Hippocampal formation (tissue), 2 donors: ENCODE data around the gene RUNX1.

ENCODE experiments used
- DNase-seq, 2 donors: peaks; one replicate each; lab custom pipeline; 2025; lab: John Stamatoyannopoulos, UW

Gene RUNX1

DNA sequence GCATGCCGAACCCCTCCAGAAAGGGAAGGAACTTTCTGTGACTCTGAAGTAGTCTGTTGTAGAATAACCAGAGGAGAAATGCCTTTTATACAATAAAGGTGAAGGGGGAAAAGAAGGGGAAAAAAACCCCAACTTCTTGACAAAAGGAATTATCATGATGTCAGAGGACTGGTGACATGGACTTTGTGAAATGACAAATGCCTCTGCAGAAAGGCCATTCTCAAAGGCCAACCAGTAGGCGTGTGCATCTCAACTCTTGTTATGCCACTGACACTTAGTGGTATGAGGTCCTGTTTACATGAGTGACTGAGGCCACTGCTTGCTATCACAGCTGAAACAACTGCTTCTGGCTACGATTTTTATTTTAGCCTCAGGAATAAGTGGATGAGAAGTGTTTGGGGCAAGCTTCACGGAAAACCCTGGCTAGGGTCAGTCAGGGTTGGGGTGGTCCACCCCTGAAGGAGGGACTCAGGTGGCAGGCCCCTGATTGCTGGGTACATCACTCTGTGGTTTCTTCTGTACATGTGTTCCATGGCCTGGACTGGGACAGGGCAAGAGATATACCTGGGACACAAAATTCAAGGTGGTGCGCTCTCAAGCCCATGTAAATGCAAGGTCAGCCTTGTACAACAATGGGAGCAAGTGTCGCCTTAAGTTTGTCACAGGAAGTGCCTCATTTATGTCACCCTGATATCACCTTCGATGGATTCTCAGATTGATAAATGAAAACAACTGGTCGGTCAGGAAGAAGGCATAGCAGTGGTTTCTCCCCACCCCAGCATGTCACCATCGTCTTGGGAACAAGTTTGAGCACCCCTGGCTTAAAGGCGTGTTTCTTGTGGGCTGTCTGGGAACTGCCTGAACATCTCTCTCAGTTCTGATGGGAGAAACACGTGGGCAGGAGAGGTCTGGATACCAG lies 12.4 kb downstream of the RUNX1 start:
- no peak for DNase-seq

DNA sequence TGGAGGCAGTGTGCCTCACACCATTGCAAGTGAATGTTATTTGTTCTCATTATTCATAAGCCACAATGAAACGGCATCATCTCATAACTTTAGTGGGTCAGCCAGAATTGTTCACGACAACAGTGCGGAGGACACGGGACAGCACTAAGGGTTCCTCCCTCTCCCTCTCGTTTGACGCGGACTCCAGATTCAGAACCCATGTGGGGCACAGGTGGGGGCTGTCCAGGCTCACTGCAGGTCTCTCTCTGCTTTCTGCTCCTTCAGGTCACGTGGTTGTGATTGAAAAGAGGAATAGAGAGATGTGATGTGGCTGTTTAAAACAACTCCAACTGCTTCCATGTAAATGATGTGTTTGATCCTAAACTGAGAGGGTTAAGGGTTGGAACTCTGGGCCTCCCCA lies 13.5 kb downstream of the RUNX1 start:
- no peak for DNase-seq

- DNase-seq, result no peak
Measured at GRCh38 chr21:35035116-35035515, 14.0 kb downstream of the RUNX1 start.

DNA sequence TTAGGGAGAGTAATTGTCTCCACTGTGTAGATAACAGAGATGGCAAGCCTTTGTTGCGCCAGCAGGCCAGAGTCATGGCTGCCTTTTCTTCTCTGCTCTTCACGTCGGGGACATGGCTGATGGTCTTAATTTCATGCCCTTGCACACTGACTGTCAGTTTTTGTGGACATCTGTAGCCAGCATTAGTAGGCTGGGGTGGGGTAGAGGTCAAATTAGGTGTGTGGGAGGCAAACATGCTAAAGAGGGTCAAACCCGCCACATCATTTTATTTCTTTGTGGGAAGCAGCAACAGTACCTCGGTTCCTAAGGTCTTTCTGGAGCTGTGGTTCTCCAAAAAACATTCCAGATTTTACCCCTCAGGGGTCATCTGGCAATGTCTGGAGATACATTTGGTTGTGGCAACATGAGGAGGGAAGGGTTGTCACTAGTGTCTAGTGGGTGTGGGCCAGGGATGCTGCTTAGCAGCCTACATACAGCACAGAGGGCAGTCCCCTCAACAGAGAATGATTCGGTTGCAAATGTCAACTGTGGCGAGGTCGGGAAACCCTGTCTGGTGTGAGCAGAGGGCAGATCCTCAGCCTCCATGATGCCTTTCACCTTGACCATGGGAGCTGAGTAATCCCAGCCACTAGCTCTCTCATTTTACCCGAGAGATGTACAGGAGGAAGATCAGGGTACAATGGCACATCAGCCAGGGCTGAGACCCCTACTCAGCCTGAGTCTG lies 14.7 kb downstream of the RUNX1 start:
- no peak for DNase-seq

- DNase-seq, result no peak
Measured at GRCh38 chr21:35032474-35033263, 16.4 kb downstream of the RUNX1 start.

- DNase-seq, result no peak
Measured at GRCh38 chr21:35028451-35028978, 20.6 kb downstream of the RUNX1 start.

DNA sequence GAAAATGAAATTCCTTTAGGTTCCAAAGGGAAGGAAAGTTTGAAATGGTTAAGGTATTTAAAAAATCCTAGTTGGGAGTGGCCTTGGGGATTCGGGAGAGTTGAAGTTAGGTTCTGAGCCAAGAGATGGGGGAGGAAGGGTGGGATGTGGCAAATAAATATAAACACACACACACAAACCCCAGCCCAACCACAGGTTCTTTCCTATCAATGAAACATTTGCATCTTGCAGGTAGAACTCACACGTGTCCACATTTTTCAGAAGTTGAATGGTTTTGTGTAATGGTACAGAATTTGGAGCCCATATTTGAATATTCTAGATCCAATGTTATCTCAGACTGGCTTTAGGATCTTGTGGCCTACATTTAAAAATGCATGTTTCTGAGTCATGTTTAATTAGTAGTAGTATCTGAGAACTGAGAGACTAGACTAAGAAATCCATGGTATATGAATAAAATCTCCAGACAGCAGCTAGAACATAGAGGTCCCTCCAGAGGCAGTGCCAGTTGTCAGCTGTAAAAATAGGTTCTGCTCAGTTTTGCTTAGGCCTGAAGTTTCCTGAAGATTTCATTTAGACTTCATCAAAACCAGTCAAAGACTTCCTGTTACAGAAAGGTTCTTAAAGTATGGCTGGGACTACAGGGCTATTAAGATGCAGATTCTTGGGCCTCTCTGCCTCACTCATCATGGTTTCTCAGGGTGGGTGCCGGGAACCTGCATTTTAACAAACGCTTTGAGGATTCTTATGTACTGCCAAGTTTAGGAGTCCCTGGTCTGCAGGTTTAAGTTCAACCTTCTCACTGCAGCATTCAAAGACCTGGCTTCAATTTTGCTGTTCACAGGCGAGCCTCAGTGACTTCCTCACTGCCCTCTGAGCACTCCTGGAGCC lies 21.3 kb downstream of the RUNX1 start:
- DNase-seq, result no peak

GRCh38 chr21:35026617-35027562 lies 22.2 kb downstream of the RUNX1 start:
- DNase-seq, result peak in 1 of 2 donors; percentile 23

- no peak for DNase-seq
Measured at GRCh38 chr21:35026153-35026500, 23.0 kb downstream of the RUNX1 start.

- DNase-seq, result no peak
Measured at GRCh38 chr21:35025206-35026152, 23.6 kb downstream of the RUNX1 start.

GRCh38 chr21:35024513-35024912 lies 24.6 kb downstream of the RUNX1 start:
- DNase-seq, result no peak

- no peak for DNase-seq
Measured at GRCh38 chr21:35024071-35024420, 25.1 kb downstream of the RUNX1 start.

DNA sequence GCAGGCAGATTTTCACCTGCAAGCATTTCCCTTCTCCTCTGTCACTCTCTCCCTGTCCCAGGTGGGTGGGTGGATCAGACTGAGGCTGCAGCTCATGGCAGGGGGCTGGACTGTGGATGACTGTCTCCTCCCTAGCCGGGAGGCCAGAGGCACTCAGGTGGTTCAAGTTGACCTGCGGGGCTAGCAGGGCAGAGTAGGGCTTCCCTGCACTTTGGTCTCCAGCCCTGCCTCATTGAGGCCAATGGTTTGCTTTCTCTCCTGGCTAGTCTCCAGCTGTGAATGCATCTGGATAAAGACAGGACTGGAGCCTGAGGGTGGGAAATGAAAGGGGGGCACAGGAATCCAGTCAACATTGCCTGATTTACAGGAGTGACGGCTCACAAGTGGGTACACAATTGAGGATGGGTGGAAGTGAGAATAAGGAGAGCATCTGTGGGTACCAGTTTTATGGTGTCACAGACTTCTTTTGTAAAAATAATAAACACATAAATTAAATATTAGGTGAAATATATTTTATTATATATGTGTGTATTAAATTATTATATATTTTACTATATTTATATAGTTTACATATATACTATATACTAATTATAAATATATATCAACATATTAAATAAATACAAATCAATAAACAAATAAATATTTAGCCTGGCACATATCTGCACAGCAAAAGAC lies 25.6 kb downstream of the RUNX1 start:
- DNase-seq, result no peak

GRCh38 chr21:35021546-35021945 lies 27.6 kb downstream of the RUNX1 start:
- no peak for DNase-seq

- no peak for DNase-seq
Measured at GRCh38 chr21:35020902-35021301, 28.2 kb downstream of the RUNX1 start.

- DNase-seq, result no peak
Measured at GRCh38 chr21:35020436-35020835, 28.7 kb downstream of the RUNX1 start.

GRCh38 chr21:35019631-35020032 lies 29.5 kb downstream of the RUNX1 start:
- DNase-seq, result no peak

GRCh38 chr21:35017256-35017655 lies 31.8 kb downstream of the RUNX1 start:
- no peak for DNase-seq
